AG04450 (cell line): ENCODE results near the gene ISCA2. TPM values are rescaled to one million over a fixed set of nuclear protein-coding genes. Genes with fewer than 3 reads are reported as not detected.
A peak's percentile ranks its signal among the peaks of the same experiment; 100 is the strongest.

Experiments used
- CTCF ChIA-PET: fragments of 300-600, 350-600 bp; formaldehyde crosslinking; extraction: SDS; loops from one replicate; lab custom pipeline; 2022; ENCODE audit warnings: antibody characterized with exemption, inconsistent platforms; lab: Charles Lee
- POLR2A ChIA-PET: fragments of 350-600 bp; formaldehyde crosslinking; extraction: SDS; loops from one replicate; lab custom pipeline; 2021; ENCODE audit warnings: antibody characterized with exemption, inconsistent platforms; lab: Yijun Ruan, JAX
- DNase-seq: peaks from one replicate; pipeline ENCODE4 v3.0.0-alpha.2; 2011; ENCODE audit warnings: low read depth, low spot score
- H3K27ac ChIP-seq: one replicate; pipeline ENCODE4 v1.5.1; 2012; ENCODE audit warnings: low read depth, low read length, control low read depth
- H3K27me3 ChIP-seq: one replicate; pipeline ENCODE4 v1.6.0; 2012; ENCODE audit warnings: low read length; ENCODE audit not compliant: control insufficient read depth, insufficient read depth
- H3K4me3 ChIP-seq: 2 replicates; pipeline ENCODE4 v1.5.1; 2011; ENCODE audit warnings: mild to moderate bottlenecking, low read depth, low read length, control low read depth
- H3K9me3 ChIP-seq: 2 replicates; pipeline ENCODE4 v1.5.1; 2012; ENCODE audit warnings: low read length; ENCODE audit not compliant: control insufficient read depth, insufficient read depth
- polyA plus RNA-seq: library from polyadenylated mRNA; depleted of rRNA; stranded (reverse); fragments of >200 nt; gene quantifications from 2 replicates; pipeline ENCODE4 v1.2.3, GENCODE V29; 2011
- TF ChIP-seq, protein P1 (sequence below): IDR thresholded peaks from 2 replicates; pipeline ENCODE4 v1.5.1; 2011; ENCODE audit warnings: low read depth, low read length, control low read depth, inconsistent platforms

Gene ISCA2
- polyA plus RNA-seq, 1 experiment = 45.6 TPM

GRCh38 chr14:74507085-74507484 lies 13.5 kb downstream of the ISCA2 start:
- POLR2A ChIA-PET = no interaction called here
- Histone ChIP-seq H3K27me3 (no peaks in the 10 kb centered on the region), H3K4me3 (no peak overlapping the region), H3K27ac (no peak overlapping the region), H3K9me3 (no peaks in the 10 kb centered on the region; the same call in 1 of the 2 replicates)
- CTCF ChIA-PET = interaction anchor here (0.5 kb wide), 1 partner anchor 214 kb away, joined by 4 read pairs; no protein-coding TSS in a partner anchor
- DNase-seq = no peak
- TF ChIP-seq, protein P1, sequence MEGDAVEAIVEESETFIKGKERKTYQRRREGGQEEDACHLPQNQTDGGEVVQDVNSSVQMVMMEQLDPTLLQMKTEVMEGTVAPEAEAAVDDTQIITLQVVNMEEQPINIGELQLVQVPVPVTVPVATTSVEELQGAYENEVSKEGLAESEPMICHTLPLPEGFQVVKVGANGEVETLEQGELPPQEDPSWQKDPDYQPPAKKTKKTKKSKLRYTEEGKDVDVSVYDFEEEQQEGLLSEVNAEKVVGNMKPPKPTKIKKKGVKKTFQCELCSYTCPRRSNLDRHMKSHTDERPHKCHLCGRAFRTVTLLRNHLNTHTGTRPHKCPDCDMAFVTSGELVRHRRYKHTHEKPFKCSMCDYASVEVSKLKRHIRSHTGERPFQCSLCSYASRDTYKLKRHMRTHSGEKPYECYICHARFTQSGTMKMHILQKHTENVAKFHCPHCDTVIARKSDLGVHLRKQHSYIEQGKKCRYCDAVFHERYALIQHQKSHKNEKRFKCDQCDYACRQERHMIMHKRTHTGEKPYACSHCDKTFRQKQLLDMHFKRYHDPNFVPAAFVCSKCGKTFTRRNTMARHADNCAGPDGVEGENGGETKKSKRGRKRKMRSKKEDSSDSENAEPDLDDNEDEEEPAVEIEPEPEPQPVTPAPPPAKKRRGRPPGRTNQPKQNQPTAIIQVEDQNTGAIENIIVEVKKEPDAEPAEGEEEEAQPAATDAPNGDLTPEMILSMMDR = no peak

GRCh38 chr14:74507840-74508239 lies 14.3 kb downstream of the ISCA2 start:
- DNase-seq = no peak
- Histone ChIP-seq H3K4me3 (no peak overlapping the region), H3K27me3 (no peaks in the 10 kb centered on the region), H3K27ac (no peak overlapping the region), H3K9me3 (no peaks in the 10 kb centered on the region; the same call in 1 of the 2 replicates)
- CTCF ChIA-PET = interaction anchor here (0.5 kb wide), 1 partner anchor 213 kb away, joined by 4 read pairs; no protein-coding TSS in a partner anchor
- TF ChIP-seq, protein P1 = no peak
- POLR2A ChIA-PET = no interaction called here

- Histone ChIP-seq H3K9me3 (no peaks in the 10 kb centered on the region; the same call in 1 of the 2 replicates), H3K4me3 (no peak overlapping the region), H3K27ac (no peak overlapping the region), H3K27me3 (no peaks in the 10 kb centered on the region)
- ChIA-PET CTCF (no interaction called here), POLR2A (no interaction called here)
- DNase-seq = no peak
- TF ChIP-seq, protein P1 = peak; percentile 49
Observed at GRCh38 chr14:74508292-74508731, 14.7 kb downstream of the ISCA2 start.

- no peak overlapping the region for H3K27ac ChIP-seq
- H3K9me3 ChIP-seq = no peaks in the 10 kb centered on the region; the same call in 1 of the 2 replicates
- no peak for DNase-seq
- TF ChIP-seq, protein P1 = no peak
- no peak overlapping the region for H3K4me3 ChIP-seq
- ChIA-PET POLR2A (no interaction called here), CTCF (no interaction called here)
- no peaks in the 10 kb centered on the region for H3K27me3 ChIP-seq
Observed at GRCh38 chr14:74508844-74509428, 15.4 kb downstream of the ISCA2 start.

GRCh38 chr14:74509587-74510222 lies 16.1 kb downstream of the ISCA2 start:
- Histone ChIP-seq H3K27me3 (no peaks in the 10 kb centered on the region), H3K4me3 (no peak overlapping the region), H3K27ac (no peak overlapping the region), H3K9me3 (no peaks in the 10 kb centered on the region; the same call in 1 of the 2 replicates)
- DNase-seq = no peak
- CTCF ChIA-PET = no interaction called here
- TF ChIP-seq, protein P1 = no peak
- POLR2A ChIA-PET = no interaction called here
